Neural progenitor cell (in vitro differentiated cells): Measurements from ENCODE around the gene SLC35F3.

ENCODE experiments used
- EZH2 ChIP-seq: fragments of 200-600 bp; sonication (generic); IDR thresholded peaks from 2 replicates; pipeline ENCODE4 v1.6.1; 2017; ENCODE audit warnings: antibody characterized with exemption, mild to moderate bottlenecking, moderate library complexity
- EZH2phosphoT487 ChIP-seq: fragments of 200-600 bp; sonication (generic); IDR thresholded peaks from 2 replicates; pipeline ENCODE4 v1.6.1; 2017; ENCODE audit warnings: antibody characterized with exemption
- TF ChIP-seq, protein P1 (sequence below): fragments of 200-600 bp; sonication (generic); IDR thresholded peaks from 2 replicates; pipeline ENCODE4 v1.5.1; 2017; ENCODE audit warnings: antibody characterized with exemption, mild to moderate bottlenecking

DNA sequence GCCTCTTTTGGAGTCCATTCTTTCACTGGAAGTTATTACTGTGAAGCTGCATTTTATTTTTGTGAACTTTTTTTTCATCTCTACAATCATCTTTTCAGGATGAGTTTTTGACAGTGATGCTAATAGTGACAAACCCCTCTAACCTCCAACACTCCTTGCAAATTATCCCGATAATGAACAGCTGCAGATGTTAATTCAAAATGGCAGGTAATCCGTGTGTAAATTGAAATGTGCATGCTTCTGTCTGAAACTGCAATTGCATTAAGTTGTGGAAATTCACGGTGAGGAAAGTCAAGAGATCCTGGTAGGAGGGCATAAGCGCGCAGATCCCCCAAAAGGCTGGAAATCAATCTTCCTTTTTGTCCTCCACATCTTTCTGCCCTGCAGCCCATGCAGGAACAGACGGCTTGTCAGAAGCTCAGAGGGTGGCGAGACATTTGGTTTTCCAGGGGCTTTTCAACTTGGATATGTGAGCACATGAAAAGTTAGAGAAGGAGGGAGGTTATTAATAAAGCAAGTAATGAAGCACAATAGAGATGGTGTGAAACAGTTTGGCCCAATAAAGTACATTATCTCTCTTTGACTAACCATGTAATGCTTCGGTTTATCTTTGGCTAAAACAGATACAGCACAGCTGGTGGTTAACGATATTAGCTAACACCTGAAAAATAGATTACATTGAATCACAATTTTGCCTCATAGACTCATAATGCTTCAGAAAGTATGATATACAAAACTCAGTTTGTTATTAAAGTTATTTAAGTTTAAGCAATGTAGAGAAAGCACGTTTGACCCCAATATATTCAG lies 325.3 kb downstream of the SLC35F3 start:
- TF ChIP-seq EZH2: no peak
- TF ChIP-seq, protein P1, sequence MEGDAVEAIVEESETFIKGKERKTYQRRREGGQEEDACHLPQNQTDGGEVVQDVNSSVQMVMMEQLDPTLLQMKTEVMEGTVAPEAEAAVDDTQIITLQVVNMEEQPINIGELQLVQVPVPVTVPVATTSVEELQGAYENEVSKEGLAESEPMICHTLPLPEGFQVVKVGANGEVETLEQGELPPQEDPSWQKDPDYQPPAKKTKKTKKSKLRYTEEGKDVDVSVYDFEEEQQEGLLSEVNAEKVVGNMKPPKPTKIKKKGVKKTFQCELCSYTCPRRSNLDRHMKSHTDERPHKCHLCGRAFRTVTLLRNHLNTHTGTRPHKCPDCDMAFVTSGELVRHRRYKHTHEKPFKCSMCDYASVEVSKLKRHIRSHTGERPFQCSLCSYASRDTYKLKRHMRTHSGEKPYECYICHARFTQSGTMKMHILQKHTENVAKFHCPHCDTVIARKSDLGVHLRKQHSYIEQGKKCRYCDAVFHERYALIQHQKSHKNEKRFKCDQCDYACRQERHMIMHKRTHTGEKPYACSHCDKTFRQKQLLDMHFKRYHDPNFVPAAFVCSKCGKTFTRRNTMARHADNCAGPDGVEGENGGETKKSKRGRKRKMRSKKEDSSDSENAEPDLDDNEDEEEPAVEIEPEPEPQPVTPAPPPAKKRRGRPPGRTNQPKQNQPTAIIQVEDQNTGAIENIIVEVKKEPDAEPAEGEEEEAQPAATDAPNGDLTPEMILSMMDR: no peak
- no peak for TF ChIP-seq EZH2phosphoT487
